WI38 (cell line): ENCODE results near the gene COL23A1.

Source experiments
- H3K4me3 ChIP-seq: 2 replicates; pipeline ENCODE4 v1.5.1; 2011; ENCODE audit warnings: low read depth, mild to moderate bottlenecking, control low read depth, low read length
- CTCF ChIP-seq: IDR thresholded peaks from 2 replicates; pipeline ENCODE4 v1.5.1; 2012; ENCODE audit warnings: low read depth, mild to moderate bottlenecking, control low read depth, low read length

Gene COL23A1

GRCh38 chr5:178271231-178271630, 319.0 kb downstream of the COL23A1 start:
- no peak overlapping the region for H3K4me3 ChIP-seq
- TF ChIP-seq CTCF, result no peak

DNA sequence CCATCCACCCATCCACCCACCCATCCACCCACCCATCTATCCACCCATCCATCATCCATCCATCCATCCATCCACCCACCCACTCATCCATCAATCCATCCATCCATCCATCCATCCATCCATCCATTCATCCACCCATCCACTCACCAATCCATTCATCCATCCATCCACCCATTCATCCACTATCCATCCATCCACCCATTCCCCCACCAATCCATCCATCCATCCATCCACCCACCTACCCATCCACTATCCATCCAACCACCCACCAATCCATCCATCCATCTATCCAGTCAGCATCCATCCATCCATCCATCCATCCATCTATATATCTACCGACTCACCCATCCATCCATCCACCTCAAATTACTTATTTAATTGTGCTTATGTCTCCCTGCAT, 320.7 kb downstream of the COL23A1 start:
- no peak overlapping the region for H3K4me3 ChIP-seq
- no peak for TF ChIP-seq CTCF

- no peak overlapping the region for H3K4me3 ChIP-seq
- TF ChIP-seq CTCF, result no peak
Observed at GRCh38 chr5:178267876-178268275, 322.3 kb downstream of the COL23A1 start.

GRCh38 chr5:178267245-178267644, 322.9 kb downstream of the COL23A1 start:
- no peak for TF ChIP-seq CTCF

GRCh38 chr5:178266581-178266980, 323.6 kb downstream of the COL23A1 start:
- no peak overlapping the region for H3K4me3 ChIP-seq
- TF ChIP-seq CTCF, result no peak

More at GRCh38 chr5:178267245-178267644, 322.9 kb downstream of the COL23A1 start:
- no peak overlapping the region for H3K4me3 ChIP-seq

DNA sequence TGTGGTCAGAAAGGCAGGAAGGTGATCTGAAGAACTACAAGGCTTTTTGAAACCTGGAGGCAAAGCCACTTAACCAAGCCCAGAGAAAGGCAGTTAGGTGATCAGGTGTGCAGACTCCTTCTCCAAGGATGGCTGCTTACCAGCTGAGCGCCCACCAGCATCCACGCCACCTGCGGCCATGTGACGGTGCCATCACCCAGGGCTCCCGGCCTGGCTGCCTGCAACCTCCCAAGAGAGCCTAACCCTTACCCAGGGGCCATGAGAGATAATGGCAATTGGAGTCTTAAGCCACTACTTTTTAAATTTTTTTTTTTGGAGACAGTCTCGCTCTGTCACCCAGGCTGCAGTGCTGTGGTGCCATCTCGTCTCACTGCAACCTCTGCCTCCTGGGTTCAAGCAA, 324.4 kb downstream of the COL23A1 start:
- no peak for TF ChIP-seq CTCF
- H3K4me3 ChIP-seq, result no peak overlapping the region

DNA sequence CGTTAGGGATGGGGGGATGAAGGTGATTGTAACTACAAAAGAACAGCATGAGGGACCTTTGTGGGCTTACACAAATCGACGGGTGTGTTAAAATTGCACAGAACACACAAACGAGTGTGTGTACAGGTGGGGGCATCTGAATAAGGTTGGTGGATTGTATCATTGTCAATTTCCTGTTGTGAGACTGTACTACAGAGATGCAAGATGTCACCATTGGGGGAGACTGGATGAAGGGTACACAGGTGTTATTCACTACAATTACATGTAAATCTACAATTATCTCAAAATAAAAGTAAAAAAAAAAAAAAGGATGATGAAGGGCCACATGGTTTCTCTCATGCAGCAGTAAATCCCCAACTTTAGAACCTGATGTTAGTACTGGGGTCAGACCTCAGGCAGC, 326.1 kb downstream of the COL23A1 start:
- H3K4me3 ChIP-seq, result no peak overlapping the region
- TF ChIP-seq CTCF, result no peak
